ENCODE data around the gene ITPK1.

GRCh38 chr14:93081876-93082570, 33.7 kb downstream of the ITPK1 start:
- TF ChIP-seq SIN3A (IDR thresholded peaks at IDR 0.05; ENCODE audit: borderline replicate concordance, low read depth, low read length), result no peak
- TF ChIP-seq CTCF (IDR thresholded peaks at IDR 0.05), result no peak
- TF ChIP-seq MAX (IDR thresholded peaks at IDR 0.05; ENCODE audit: low read depth), result no peak
- TF ChIP-seq USF2 (IDR thresholded peaks at IDR 0.05; ENCODE audit: borderline replicate concordance, low read depth, low read length), result no peak

All from SK-N-SH (cell line).